Measurements from ENCODE around the gene ARID3A.

DNA sequence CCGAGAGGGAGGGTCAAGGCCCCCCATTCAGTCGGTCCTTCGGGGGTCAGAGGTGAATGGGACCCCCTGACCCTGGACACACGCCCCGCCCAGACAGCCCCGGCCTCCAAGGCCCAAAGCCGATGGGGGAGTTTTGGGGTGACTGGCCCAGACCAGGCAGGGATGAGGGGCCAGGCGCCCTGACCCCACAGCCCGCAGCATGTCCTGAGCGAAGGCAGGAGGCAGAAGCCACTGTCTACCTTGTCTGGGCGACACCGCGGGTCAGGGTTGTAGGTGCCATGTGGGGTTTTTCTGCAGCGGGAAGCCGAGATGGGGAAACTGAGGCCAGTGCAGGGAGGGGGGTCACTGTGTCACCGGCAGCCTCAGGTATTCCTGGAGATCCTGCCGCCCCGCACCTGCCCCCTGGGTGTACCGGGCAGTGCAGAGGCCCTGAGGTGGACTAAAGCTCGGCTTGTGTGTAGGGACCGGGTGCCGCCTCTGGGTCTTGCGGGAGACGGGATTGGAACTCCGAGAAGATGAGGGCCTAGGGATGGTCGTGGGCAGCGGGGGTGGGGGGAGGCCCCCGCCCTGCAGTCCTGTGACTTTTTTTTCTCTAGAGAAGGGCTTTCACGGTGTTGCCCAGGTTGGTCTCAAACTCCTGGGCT, 8.5 kb downstream of the ARID3A start:
- TF ChIP-seq POLR2A (IDR thresholded peaks at IDR 0.05; ENCODE audit: low read length) (no peak), GATA1 (IDR thresholded peaks at IDR 0.05; ENCODE audit: low read depth, low read length) (no peak)

Measured in erythroblast (primary cell).